ENCODE data around the gene PTPRG.

DNA sequence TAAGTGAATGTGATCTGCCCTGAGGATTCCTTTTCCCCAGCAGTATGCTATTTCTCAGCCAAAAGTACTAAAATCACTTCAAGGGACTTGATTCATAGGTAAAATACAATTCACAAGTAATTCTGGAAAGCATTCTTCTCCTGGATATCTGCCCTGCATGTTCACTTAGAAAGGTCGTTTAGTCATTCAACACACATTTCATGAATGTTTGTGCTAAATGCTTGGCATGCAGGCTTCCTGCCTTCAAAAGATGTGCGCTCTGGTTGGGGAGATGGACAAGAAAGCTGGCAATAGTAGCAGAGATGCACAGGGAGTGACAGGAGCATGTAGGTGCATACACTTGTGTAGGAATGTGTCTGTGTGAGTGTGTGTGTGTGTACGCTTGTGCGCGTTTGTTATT lies 360.7 kb downstream of the PTPRG start:
- TF ChIP-seq, protein P1, sequence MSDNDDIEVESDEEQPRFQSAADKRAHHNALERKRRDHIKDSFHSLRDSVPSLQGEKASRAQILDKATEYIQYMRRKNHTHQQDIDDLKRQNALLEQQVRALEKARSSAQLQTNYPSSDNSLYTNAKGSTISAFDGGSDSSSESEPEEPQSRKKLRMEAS (IDR thresholded peaks at IDR 0.05; ENCODE audit: insufficient read depth, insufficient read length), result no peak
- TF ChIP-seq FOS (IDR thresholded peaks at IDR 0.05; ENCODE audit: borderline replicate concordance, insufficient read depth, low read length) (no peak), MYC (IDR thresholded peaks at IDR 0.05; ENCODE audit: low read depth, low read length) (no peak)
